GM10248 (cell line): ENCODE results near the gene PGM2L1.
"Not testable (repeated sequence)": the region's sequence is repeated elsewhere in the genome, so short reads cannot be mapped to it uniquely, and the experiment has no call there.

Source experiments
- CTCF ChIA-PET: fragments of 300-600 bp; sonication (Branson Sonifier 250); formaldehyde crosslinking; extraction: SDS; loops from one replicate; lab custom pipeline; 2021; ENCODE audit warnings: antibody characterized with exemption; lab: Yijun Ruan, JAX
- POLR2A ChIA-PET: fragments of 350-650 bp; sonication (Branson Sonifier 250); formaldehyde crosslinking; extraction: SDS; loops from one replicate; lab custom pipeline; 2020; ENCODE audit warnings: antibody characterized with exemption; lab: Yijun Ruan, JAX
- DNase-seq: peaks from one replicate; pipeline ENCODE4 v3.0.0; 2012; ENCODE audit errors: extremely low spot score
- TF ChIP-seq, protein P1 (sequence below): IDR thresholded peaks from 2 replicates; pipeline ENCODE4 v1.5.1; 2012; ENCODE audit warnings: mild to moderate bottlenecking, low read depth; ENCODE audit errors: extremely low read depth, missing control alignments, control extremely low read depth

PGM2L1 gene

GRCh38 chr11:74425100-74425499, 26.9 kb upstream of the PGM2L1 start:
- ChIA-PET POLR2A (no interaction called here), CTCF (interaction anchor here (1.4 to 1.5 kb wide), 2 partner anchors 9 to 17 kb away, joined by 3 read pairs; no protein-coding TSS in a partner anchor)
- no peak for DNase-seq
- TF ChIP-seq, protein P1, sequence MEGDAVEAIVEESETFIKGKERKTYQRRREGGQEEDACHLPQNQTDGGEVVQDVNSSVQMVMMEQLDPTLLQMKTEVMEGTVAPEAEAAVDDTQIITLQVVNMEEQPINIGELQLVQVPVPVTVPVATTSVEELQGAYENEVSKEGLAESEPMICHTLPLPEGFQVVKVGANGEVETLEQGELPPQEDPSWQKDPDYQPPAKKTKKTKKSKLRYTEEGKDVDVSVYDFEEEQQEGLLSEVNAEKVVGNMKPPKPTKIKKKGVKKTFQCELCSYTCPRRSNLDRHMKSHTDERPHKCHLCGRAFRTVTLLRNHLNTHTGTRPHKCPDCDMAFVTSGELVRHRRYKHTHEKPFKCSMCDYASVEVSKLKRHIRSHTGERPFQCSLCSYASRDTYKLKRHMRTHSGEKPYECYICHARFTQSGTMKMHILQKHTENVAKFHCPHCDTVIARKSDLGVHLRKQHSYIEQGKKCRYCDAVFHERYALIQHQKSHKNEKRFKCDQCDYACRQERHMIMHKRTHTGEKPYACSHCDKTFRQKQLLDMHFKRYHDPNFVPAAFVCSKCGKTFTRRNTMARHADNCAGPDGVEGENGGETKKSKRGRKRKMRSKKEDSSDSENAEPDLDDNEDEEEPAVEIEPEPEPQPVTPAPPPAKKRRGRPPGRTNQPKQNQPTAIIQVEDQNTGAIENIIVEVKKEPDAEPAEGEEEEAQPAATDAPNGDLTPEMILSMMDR, result no peak

- TF ChIP-seq, protein P1, result no peak
- no peak for DNase-seq
- CTCF ChIA-PET, result interaction anchor here (0.9 to 1.5 kb wide), 6 partner anchors 11 to 34 kb away, joined by 3 to 4 read pairs (median 3); no protein-coding TSS in a partner anchor
- POLR2A ChIA-PET, result no interaction called here
Observed at GRCh38 chr11:74418509-74418895, 20.3 kb upstream of the PGM2L1 start.

DNA sequence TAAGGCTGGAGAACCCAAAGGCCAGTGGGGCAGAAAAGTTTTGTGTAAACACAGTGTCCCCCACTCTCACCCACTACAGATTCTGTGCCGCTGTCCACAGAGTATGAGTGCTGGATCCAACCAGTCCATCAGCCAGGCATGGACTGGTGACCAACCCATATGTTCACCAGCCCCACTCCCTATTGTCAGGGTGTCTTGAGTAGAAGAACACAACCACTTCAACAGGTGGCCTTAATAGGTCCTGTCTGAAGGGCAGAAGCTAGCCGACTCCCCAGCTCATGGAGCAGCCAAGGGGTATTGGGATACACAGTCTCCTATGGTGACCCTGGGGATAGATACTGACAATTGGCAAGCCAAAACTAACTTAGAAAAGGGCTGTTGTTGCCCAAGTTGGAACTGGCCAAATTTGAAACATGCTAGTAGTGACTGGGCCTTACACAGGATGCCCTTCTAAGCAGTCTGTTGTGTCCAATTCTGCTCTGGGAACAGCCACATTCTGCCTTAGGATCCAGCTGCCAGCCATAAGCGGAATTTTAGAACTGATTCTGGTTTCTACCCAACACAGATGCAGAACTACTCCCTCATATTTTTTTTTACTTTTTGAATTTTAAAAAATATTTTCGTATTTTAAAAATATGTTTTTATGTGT, 19.8 kb upstream of the PGM2L1 start:
- POLR2A ChIA-PET, result no interaction called here

DNA sequence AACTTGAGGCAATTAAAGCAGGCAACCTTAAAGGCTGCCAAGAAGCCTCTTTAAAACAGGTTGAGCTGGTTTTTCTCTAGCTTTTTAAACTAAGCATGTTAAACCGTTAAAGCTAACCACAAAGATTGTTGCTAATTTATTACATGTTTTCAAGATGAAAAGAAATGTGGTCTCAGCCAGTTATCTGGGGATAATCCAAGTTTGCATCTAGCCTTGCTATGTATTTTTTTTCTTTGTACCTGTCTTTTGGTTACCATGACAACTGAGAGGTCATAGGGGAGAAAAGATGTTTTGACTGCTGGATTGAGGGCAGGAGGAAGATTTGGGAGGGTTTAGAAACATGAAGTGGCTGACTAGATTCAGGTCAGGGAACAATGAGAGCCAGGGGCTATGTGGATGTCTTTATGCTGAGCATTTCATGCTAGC, 19.2 kb upstream of the PGM2L1 start:
- TF ChIP-seq, protein P1, result no peak
- DNase-seq, result no peak
- ChIA-PET POLR2A (no interaction called here), CTCF (interaction anchor here (1.0 to 1.3 kb wide), 3 partner anchors 27 to 35 kb away, joined by 3 to 4 read pairs (median 3); no protein-coding TSS in a partner anchor)

More for the DNA sequence above, 19.8 kb upstream of the PGM2L1 start:
- CTCF ChIA-PET, result interaction anchor here (1.0 to 1.3 kb wide), 3 partner anchors 28 to 35 kb away, joined by 3 to 4 read pairs (median 3); no protein-coding TSS in a partner anchor
- TF ChIP-seq, protein P1, result no peak
- DNase-seq, result no peak

GRCh38 chr11:74416974-74417373, 18.7 kb upstream of the PGM2L1 start:
- CTCF ChIA-PET, result interaction anchor here (1.3 kb wide), 1 partner anchor 33 kb away, joined by 4 read pairs; no protein-coding TSS in a partner anchor
- POLR2A ChIA-PET, DNase-seq: not testable (repeated sequence)

DNA sequence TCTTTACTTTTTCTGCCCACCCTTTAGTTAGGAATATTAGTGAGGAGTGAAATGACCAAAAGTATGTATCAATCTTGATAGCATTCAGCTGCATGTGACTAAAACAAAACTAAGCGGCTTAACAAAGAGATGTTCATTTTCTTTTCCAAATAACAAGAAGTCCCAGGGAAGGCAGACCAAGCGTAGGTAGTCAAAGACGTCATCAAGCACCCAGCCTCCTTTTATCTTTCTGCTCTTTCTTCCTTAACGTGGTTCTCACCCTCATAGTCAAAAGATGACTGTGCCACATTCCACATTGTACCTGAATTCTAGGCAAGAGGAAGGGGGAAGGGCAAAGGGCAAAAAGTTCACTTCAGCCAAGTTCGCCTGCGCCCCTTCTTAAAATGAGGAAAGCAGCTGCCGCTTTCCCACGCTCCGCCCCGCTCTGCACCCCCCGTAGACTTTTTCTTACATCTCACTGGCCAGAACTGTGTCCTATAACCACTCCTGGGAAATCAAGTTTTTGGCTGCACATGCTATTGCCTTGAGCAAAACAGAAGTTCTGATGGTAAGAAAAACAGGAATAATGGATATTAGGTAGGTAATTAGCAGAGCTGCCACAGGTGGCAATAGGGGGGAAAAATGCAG, 14.6 kb upstream of the PGM2L1 start:
- ChIA-PET CTCF (interaction anchor here (1.9 to 4.0 kb wide), 2 partner anchors 23 to 37 kb away, joined by 6 to 17 read pairs; no protein-coding TSS in a partner anchor), POLR2A (no interaction called here)
- TF ChIP-seq, protein P1, result no peak
- no peak for DNase-seq
